Glomerular endothelial cell (primary cell): ENCODE results near the gene KDM5A. TPM values are rescaled to one million over a fixed set of nuclear protein-coding genes. Genes with fewer than 3 reads are reported as not detected.

Experiments
- DNase-seq: peaks from one replicate; pipeline ENCODE4 v3.0.0-alpha.2; 2011; ENCODE audit warnings: low read depth, low spot score; ENCODE audit errors: extremely low read depth
- total RNA-seq: library from RNA; depleted of rRNA; stranded (reverse); fragments of >200 nt; gene quantifications from 2 replicates; pipeline ENCODE4 v1.2.3, GENCODE V29; 2015

Gene KDM5A
- total RNA-seq, 1 donor from 2014 or later, result 70.1 TPM

DNA sequence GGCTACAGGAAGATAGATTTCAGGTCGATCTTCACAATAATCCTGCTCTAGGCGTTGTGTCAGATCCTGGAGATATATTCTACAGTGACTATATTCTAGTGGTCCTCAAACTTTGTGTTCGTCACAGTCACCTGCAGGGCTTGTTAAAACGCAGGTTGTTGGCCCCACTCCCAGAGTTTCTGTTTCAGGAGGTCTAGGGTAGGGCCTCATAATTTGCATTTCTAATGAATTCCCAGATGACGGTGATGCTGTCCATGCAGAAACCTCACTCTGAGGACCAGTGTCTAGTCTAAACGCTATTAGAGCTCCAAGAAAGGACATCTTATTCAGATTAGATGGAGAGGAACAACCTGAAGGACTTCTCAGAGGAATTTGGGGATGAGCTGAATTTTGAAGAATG is 113.3 kb downstream of the KDM5A start:
- DNase-seq, result no peak

DNA sequence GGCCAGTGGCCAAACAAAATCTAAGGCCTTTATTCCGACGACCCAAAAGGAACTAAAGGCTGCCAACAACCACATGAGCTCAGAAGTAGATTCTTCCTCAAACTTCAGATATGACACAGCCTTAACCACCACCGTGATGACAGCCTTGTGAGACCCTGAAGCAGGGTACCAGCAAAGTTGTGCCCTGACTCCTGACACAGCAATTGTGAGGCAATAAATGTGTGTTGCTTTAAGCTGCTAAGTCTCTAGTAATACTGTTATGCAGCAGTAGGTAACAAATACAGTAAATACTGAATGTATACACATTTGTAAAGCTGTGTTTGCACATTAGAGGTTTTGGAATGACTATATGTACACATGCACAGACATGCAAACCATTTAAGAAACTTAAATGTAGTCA is 115.7 kb downstream of the KDM5A start:
- no peak for DNase-seq

- DNase-seq, result no peak
These were observed 116.2 kb downstream of the KDM5A start for GRCh38 chr12:272942-273341.

DNA sequence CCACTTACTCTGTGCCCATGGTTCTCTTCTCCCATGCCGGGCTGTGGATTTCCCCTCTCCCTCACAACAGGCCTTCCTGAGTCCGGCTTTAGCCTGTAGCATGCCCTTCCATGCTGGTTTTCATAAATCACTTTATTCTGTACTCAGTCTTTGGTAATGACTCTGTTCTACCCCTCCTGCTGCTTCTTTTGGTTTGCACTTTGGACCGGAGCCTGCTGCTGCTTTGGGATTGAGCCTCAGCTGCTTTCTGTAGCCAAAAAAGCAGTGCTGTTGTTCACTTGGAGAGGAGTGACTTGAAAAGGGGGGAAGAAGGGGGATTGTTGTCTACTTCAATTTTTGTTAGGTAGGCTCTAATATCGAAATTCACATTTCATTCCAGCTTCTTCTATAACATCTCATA is 118.0 kb downstream of the KDM5A start:
- no peak for DNase-seq

- DNase-seq, result no peak
These were observed 119.9 kb downstream of the KDM5A start for GRCh38 chr12:269191-269590.

DNA sequence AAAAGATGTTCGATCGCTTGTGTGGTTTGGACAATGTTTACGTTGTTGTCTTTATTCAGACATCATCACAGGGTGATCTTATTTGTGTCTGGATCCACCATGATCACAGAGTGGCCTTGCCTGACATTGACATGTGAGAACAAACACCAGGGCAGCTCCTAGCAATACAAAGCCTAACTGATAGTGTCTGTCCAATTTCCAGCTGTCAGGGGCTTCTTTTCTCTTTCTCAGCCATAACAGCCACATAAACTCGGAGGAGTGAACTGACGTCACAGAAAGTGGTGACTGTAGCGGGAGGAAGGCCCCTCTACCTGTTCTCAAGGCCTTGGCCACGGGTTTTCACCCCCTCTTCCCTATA is 120.7 kb downstream of the KDM5A start:
- no peak for DNase-seq

- DNase-seq, result no peak
These were observed 121.3 kb downstream of the KDM5A start for GRCh38 chr12:267581-268482.

- no peak for DNase-seq
These were observed 124.0 kb downstream of the KDM5A start for GRCh38 chr12:265096-265495.

GRCh38 chr12:264269-264668 is 124.9 kb downstream of the KDM5A start:
- DNase-seq, result no peak

GRCh38 chr12:263574-263973 is 125.5 kb downstream of the KDM5A start:
- DNase-seq, result no peak

- DNase-seq, result no peak
These were observed 126.3 kb downstream of the KDM5A start, which contains the start of gene SLC6A13 for GRCh38 chr12:262817-263216. Gene SLC6A13, minus strand, starts transcription at chr12:262836. Its CDS starts 2,784 bp downstream, at chr12:260052.

- DNase-seq, result no peak
These were observed 127.0 kb downstream of the KDM5A start for GRCh38 chr12:262113-262512.

DNA sequence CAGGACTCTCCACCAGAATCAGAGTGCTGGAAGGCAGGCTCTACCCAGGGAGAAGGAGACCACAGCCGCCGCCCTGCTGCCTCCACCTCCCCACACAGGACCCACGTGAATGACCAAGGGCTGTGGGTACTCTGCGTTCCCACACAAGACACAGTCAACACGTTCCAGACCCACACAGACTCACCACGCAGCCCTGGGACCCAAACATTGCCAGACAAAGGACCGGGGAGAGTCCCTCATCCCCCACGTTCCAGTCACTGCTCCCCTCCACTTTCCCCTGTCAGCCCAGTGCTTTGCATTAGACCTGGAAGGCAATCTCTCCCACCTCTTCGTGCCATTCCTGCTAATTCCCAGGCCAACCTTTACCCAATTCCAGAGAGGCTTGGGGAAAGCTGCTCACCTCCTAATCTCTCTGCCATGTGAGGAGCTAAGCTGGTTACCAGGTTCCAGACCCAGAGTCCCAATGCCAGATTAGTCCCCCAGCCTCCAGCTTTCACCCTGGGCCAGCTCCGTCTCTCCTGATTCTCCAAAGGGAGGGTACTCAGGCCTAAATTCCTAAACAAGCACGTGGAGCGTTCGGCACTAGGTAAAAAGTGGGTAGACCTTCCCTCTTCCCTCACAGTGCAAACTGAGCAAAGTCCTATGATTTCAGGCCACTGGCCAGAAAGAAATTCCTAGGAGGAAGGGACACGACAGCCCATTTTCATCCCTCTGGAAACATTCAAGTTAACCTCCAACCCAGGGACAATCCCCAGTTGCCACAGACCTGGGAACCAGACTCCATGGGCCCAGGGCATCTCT is 131.4 kb downstream of the KDM5A start:
- DNase-seq, result no peak

- DNase-seq, result no peak
These were observed 132.2 kb downstream of the KDM5A start for GRCh38 chr12:256958-257357.

- DNase-seq, result no peak
These were observed 132.9 kb downstream of the KDM5A start for GRCh38 chr12:256225-256624.

DNA sequence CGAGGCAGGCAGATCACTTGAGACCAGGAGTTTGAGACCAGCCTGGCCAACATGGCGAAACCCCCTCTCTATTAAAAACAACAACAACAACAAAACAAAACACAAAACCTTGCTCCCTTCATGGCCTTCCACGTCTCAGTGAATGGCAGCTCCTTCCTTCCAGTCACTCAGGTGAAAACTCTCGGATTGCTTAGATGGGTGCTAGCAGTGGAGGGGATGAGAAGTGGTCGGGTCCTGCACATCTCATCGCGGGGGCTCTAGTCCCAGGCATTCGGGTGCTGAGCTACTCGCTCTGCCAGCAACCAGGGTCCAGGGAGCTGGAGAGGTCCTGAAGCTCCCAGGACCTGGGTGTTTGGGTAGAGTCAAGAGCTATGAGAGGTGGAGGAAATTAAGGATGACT is 134.2 kb downstream of the KDM5A start:
- no peak for DNase-seq

- DNase-seq, result no peak
These were observed 135.1 kb downstream of the KDM5A start for GRCh38 chr12:254039-254438.

DNA sequence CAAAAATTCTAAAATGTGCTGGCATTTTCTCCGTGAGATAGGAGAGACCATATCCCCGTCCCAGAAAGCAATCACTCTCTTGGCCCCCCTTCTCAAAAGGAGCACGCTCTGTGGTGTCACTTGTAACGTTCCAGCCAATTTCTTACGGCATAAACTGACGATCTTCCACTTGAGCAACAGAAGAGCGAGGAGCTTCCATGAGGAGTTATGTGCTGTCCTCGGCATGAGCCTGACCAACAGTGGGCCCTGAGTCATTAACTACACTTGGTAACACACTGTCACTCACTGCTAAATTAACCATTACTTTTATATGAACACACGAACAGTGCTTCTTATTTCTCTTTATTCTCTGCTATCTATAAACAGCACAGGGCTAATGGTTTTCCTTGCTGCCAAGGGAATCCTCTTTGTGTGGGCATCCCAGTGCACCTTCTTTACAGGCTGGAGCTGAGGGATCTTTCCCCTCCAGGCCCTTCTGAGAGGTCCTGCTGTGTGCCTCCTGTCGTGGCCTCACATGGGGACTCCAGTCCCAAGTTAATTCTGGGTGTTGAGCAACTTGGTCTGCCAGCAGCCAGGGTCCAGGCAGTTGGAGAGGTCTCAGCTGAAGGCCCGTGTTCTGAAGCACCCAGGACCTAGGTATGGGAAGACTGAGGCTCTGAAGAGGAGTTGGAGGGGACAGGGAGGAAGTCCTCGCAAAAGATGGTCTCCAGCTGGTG is 135.8 kb downstream of the KDM5A start:
- no peak for DNase-seq

DNA sequence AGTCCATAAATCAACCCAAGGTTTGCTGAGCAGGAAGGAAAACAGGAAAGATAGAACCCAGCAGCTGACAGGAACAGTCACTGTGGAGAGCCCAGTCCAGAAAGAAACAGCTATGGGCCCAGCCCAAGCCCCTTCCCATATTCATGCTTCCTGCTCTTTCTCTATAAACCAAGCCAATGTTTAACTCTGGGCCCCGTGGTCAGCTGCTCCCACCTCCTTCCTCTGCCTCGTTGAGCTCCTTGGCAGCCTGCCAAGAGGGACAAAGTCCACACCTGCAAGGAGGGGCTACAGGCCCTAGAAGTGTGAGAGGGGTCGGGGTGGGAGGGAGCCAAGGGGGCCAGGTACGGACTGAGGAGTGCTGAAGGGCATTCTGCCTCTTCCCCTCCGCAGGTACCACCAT is 136.5 kb downstream of the KDM5A start:
- DNase-seq, result no peak

GRCh38 chr12:247271-247670 is 141.8 kb downstream of the KDM5A start:
- no peak for DNase-seq

DNA sequence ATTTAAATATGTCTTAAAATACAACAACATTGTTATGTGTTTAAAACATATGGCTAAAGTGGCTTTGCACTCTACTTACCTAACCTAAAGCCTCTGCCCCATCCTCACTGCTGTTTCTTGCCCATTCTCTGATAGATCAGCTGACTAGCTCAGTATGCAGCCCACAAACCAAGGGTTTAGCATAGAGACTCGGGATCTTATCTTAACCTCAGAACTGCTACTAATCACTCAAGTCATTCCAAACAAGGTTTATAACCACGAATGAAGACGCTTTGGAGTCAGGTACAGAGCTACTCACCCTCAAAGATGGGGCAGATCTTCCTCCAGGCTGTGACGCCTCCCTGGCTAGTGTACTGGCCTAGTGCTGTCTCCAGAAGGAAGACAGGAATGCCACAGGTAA is 145.7 kb downstream of the KDM5A start:
- no peak for DNase-seq
